ENCODE measurements around the gene STOML2. TPM values are rescaled to one million over a fixed set of nuclear protein-coding genes. Genes with fewer than 3 reads are reported as not detected.

The STOML2 gene
- total RNA-seq, 1 experiment from 2014 or later, result 211 TPM

- in situ Hi-C loops (cut with HindIII; ENCODE audit: low pct_unique_long_range_greater_than_20kb, low sequenced_read_pairs), result no loop called here
- DNase-seq (ENCODE audit: low read depth), result no peak
These were observed 6.1 kb upstream of the STOML2 start for GRCh38 chr9:35108946-35109575.

GRCh38 chr9:35108461-35108860 lies 5.5 kb upstream of the STOML2 start:
- in situ Hi-C loops (cut with HindIII; ENCODE audit: low pct_unique_long_range_greater_than_20kb, low sequenced_read_pairs), result no loop called here
- DNase-seq (ENCODE audit: low read depth), result no peak

GRCh38 chr9:35107297-35108290 lies 4.7 kb upstream of the STOML2 start:
- in situ Hi-C loops (cut with HindIII; ENCODE audit: low pct_unique_long_range_greater_than_20kb, low sequenced_read_pairs), result no loop called here
- DNase-seq (ENCODE audit: low read depth), result no peak

- no peak for DNase-seq (ENCODE audit: low read depth)
- in situ Hi-C loops (cut with HindIII; ENCODE audit: low pct_unique_long_range_greater_than_20kb, low sequenced_read_pairs), result no loop called here
These were observed 3.4 kb upstream of the STOML2 start for GRCh38 chr9:35106343-35106730.

- in situ Hi-C loops (cut with HindIII; ENCODE audit: low pct_unique_long_range_greater_than_20kb, low sequenced_read_pairs), result no loop called here
- DNase-seq (ENCODE audit: low read depth), result no peak
These were observed 2.8 kb upstream of the STOML2 start for GRCh38 chr9:35105571-35106342.

GRCh38 chr9:35105126-35105525 lies 2.2 kb upstream of the STOML2 start:
- in situ Hi-C loops (cut with HindIII; ENCODE audit: low pct_unique_long_range_greater_than_20kb, low sequenced_read_pairs), result no loop called here
- no peak for DNase-seq (ENCODE audit: low read depth)

GRCh38 chr9:35104586-35104985 lies 1.7 kb upstream of the STOML2 start:
- DNase-seq (ENCODE audit: low read depth), result no peak
- in situ Hi-C loops (cut with HindIII; ENCODE audit: low pct_unique_long_range_greater_than_20kb, low sequenced_read_pairs), result no loop called here

GRCh38 chr9:35103660-35104191 lies 795 bp upstream of the STOML2 start:
- in situ Hi-C loops (cut with HindIII; ENCODE audit: low pct_unique_long_range_greater_than_20kb, low sequenced_read_pairs), result no loop called here

GRCh38 chr9:35102465-35102768 lies 514 bp downstream of the STOML2 start:
- in situ Hi-C loops (cut with HindIII; ENCODE audit: low pct_unique_long_range_greater_than_20kb, low sequenced_read_pairs), result no loop called here
- no peak for DNase-seq (ENCODE audit: low read depth)

More at GRCh38 chr9:35103660-35104191, 795 bp upstream of the STOML2 start:
- DNase-seq (ENCODE audit: low read depth), result no peak

GRCh38 chr9:35097573-35097972 lies 5.4 kb downstream of the STOML2 start:
- in situ Hi-C loops (cut with HindIII; ENCODE audit: low pct_unique_long_range_greater_than_20kb, low sequenced_read_pairs), result no loop called here
- no peak for DNase-seq (ENCODE audit: low read depth)

- in situ Hi-C loops (cut with HindIII; ENCODE audit: low pct_unique_long_range_greater_than_20kb, low sequenced_read_pairs), result no loop called here
- peak; percentile 86 for DNase-seq (ENCODE audit: low read depth)
These were observed 6.7 kb downstream of the STOML2 start, which contains the start of gene PIGO for GRCh38 chr9:35096035-35096849. PIGO (minus strand) TSS chr9:35096591; CDS start chr9:35095565, 1,026 bp downstream.

- in situ Hi-C loops (cut with HindIII; ENCODE audit: low pct_unique_long_range_greater_than_20kb, low sequenced_read_pairs), result no loop called here
- DNase-seq (ENCODE audit: low read depth), result no peak
These were observed 11.4 kb downstream of the STOML2 start for GRCh38 chr9:35091536-35091935.

- in situ Hi-C loops (cut with HindIII; ENCODE audit: low pct_unique_long_range_greater_than_20kb, low sequenced_read_pairs), result no loop called here
- DNase-seq (ENCODE audit: low read depth), result no peak
These were observed 13.5 kb downstream of the STOML2 start for GRCh38 chr9:35089434-35089833.

GRCh38 chr9:35085078-35085477 lies 17.9 kb downstream of the STOML2 start:
- no peak for DNase-seq (ENCODE audit: low read depth)
- in situ Hi-C loops (cut with HindIII; ENCODE audit: low pct_unique_long_range_greater_than_20kb, low sequenced_read_pairs), result no loop called here

GRCh38 chr9:35079426-35080341 lies 23.2 kb downstream of the STOML2 start, which contains the start of gene FANCG:
FANCG (minus strand) TSS chr9:35079942; CDS start chr9:35079524, 418 bp downstream.
- peak; percentile 89 for DNase-seq (ENCODE audit: low read depth)
- in situ Hi-C loops (cut with HindIII; ENCODE audit: low pct_unique_long_range_greater_than_20kb, low sequenced_read_pairs), result no loop called here

GRCh38 chr9:35079041-35079425 lies 23.9 kb downstream of the STOML2 start:
- DNase-seq (ENCODE audit: low read depth), result no peak
- in situ Hi-C loops (cut with HindIII; ENCODE audit: low pct_unique_long_range_greater_than_20kb, low sequenced_read_pairs), result no loop called here

GRCh38 chr9:35078066-35078465 lies 24.9 kb downstream of the STOML2 start:
- in situ Hi-C loops (cut with HindIII; ENCODE audit: low pct_unique_long_range_greater_than_20kb, low sequenced_read_pairs), result no loop called here
- no peak for DNase-seq (ENCODE audit: low read depth)
